Fibroblast of pulmonary artery (primary cell): ENCODE data around the gene MTMR1.

Source experiments
- DNase-seq: peaks from one replicate; pipeline ENCODE4 v3.0.0-alpha.2; 2010; ENCODE audit warnings: low read depth
- H3K4me3 ChIP-seq: replicated peaks from 2 replicates; pipeline ENCODE4 v1.5.1; 2011; ENCODE audit warnings: low read depth, mild to moderate bottlenecking, control low read depth, low read length, moderate library complexity
- TF ChIP-seq, protein P1 (sequence below): IDR thresholded peaks from 2 replicates; pipeline ENCODE4 v1.5.1; 2011; ENCODE audit warnings: mild to moderate bottlenecking, control low read depth, low read length, inconsistent platforms; ENCODE audit errors: missing control alignments

Gene MTMR1

DNA sequence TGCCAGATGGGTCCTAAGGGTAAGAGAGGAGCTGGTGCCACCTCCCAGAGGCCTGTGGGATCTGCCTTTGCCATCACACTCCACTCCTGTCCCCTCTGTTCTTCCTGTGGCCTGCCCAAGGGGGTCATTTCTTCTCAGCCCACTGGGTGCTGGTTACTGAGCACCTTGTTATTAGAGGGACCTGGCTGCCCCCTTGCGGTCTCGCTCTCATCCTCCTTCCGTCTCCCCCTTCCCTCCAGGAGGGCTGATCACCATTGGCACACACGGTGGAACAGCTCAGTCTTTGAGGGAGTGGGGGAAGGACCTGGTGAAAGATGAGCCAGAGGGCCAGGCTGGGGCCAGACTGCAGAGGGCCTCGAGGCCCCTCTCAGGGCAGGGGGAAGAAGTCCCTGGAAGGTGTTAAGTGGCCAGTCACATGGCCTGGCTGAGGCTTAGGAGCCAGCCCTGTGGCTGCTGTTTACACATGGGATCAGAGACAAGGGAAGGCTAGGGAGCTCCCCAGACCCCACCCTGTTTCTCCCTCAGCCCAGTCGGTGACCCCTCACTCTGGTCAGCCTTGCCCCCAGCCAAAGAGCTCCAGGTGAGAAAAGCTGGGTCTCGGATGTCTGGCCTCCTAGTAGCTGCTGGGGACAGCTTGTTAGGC is 68.1 kb downstream of the MTMR1 start:
- no peak for DNase-seq
- H3K4me3 ChIP-seq = no peak overlapping the region
- TF ChIP-seq, protein P1, sequence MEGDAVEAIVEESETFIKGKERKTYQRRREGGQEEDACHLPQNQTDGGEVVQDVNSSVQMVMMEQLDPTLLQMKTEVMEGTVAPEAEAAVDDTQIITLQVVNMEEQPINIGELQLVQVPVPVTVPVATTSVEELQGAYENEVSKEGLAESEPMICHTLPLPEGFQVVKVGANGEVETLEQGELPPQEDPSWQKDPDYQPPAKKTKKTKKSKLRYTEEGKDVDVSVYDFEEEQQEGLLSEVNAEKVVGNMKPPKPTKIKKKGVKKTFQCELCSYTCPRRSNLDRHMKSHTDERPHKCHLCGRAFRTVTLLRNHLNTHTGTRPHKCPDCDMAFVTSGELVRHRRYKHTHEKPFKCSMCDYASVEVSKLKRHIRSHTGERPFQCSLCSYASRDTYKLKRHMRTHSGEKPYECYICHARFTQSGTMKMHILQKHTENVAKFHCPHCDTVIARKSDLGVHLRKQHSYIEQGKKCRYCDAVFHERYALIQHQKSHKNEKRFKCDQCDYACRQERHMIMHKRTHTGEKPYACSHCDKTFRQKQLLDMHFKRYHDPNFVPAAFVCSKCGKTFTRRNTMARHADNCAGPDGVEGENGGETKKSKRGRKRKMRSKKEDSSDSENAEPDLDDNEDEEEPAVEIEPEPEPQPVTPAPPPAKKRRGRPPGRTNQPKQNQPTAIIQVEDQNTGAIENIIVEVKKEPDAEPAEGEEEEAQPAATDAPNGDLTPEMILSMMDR = no peak

DNA sequence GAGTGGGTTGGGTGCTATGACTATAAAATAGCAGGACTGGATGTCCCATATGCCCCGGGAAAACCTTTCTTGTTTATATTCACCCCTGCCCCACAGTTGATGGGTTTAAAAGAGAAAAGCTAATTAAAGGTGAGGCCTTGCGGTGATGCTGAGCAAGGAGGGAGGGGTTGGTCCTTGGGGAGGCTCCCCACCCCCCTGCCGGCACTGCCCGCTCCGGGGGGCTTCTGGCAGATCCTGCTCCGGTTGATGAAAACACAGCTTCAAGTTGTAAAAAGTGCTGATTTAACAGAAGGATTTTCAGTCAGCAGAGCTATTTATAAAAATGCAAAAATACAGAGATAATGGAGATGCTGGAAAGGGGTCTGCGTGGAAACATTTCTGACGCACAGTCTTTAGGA is 68.6 kb downstream of the MTMR1 start:
- TF ChIP-seq, protein P1 = no peak
- H3K4me3 ChIP-seq = no peak overlapping the region
- no peak for DNase-seq

DNA sequence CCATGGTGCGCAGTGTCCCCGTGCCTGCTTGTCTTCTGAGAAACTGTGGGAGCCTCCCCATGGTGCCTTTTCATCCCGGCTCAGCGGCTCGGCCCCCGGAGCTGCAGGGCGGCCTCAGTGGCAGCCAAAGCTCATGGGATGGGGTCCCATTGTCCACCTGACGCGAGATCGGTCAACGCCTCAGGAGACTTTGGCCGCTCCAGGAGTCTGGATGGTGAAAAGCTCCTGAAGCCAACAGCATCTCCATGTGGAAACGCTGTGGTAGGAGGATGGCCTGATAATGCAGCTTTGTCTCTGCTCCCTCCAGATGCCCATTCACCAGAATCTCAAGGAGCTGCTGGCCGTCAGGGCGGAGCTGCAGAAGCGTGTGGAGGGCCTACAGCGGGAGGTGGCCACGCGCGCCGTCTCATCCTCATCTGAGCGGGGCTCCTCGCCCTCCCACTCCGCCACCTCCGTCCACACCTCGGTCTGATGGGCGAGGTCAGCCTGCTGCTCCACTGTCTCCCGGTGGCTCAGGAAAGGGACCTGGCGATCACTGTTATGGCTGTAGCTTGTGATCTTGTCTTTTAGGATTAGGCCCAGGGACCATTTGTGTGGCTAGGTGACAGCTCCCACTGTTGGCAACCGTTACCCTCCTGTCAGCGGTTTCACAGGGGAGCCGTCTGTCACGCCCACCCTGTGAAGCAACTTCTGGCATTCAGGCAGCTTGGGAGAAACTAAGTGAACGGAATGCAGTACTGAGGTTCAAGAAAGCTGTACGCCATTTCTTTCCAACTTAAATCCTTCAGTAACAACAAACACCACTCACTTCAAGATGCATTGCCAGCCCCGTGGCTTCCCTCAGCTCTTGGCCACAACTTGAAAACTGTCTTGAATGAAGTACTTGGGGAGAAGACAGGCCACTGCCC is 69.3 kb downstream of the MTMR1 start:
- no peak overlapping the region for H3K4me3 ChIP-seq
- TF ChIP-seq, protein P1 = no peak
- no peak for DNase-seq

DNA sequence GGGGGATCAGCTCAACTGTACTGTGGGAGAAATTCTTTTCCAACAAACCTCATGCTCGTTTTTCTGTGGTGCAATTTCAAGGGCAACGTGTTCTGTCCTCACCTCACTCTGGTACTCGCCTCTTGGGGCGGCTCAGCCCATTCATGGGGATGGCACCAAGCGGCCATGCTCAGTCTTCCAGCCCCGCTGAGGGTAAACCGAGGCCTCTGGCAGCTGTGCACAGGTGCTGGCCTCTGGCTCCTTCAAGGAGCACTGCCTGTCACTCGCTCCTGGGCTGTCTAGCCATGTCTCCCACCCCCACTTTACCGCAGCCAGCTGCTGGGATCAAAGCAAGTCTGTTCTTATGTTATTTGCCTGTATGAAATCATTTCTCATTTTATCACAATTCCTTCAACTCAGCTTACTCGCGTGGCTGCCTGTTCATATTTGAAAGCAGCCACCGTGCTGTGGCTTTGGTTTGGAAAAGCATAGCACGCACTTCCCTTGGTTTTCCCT is 70.2 kb downstream of the MTMR1 start:
- TF ChIP-seq, protein P1 = no peak
- DNase-seq = no peak

DNA sequence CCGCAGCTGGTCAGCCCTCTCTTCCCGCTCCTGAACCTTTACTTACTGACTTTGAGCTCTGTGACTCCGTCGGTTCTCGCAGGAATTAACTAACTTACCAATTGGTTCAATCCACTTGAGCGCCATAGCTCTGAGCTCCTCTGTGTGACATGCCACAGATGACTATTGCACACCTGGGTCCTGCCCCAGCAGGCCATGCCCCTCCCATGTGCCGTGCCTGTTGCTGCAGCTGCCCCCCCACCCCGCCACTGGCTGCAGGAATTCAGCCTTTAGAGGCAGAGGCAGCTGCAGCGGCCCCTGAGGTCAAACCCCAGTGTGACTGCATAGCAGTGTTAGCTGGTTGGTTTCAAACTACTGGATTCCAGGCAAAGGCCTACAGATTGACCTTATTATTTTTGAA is 70.6 kb downstream of the MTMR1 start:
- H3K4me3 ChIP-seq = no peak overlapping the region
- no peak for DNase-seq
- TF ChIP-seq, protein P1 = no peak

More for the DNA sequence above, 70.2 kb downstream of the MTMR1 start:
- no peak overlapping the region for H3K4me3 ChIP-seq

DNA sequence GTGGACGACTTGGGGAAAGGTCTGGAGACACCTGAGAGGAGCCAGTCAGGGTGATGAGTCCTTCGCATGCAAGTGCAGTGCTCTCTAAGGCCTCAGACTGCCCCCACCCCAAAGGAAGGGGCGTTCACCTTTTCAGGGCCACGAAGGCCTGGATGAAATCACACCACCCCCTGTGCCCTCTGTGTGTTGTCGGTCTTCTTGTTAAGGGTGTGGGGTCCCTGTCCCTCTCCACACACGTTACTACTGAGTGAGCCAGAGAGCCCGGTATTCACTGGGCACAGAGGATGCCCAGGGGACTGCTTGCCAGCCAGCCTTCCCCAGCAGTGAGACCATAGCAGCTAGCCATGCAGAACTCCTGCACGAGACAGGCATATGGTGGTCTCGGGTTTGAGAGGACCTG is 72.0 kb downstream of the MTMR1 start:
- DNase-seq = no peak
- TF ChIP-seq, protein P1 = no peak
- H3K4me3 ChIP-seq = no peak overlapping the region
